GM12874 (cell line): Measurements from ENCODE around the gene TMEM151B.

Experiments used
- TF ChIP-seq, protein P1 (sequence below): IDR thresholded peaks from 2 replicates; pipeline ENCODE4 v1.5.1; 2011; ENCODE audit warnings: low read depth, mild to moderate bottlenecking, control low read depth, low read length, moderate library complexity; ENCODE audit not compliant: insufficient read depth

Gene TMEM151B

DNA sequence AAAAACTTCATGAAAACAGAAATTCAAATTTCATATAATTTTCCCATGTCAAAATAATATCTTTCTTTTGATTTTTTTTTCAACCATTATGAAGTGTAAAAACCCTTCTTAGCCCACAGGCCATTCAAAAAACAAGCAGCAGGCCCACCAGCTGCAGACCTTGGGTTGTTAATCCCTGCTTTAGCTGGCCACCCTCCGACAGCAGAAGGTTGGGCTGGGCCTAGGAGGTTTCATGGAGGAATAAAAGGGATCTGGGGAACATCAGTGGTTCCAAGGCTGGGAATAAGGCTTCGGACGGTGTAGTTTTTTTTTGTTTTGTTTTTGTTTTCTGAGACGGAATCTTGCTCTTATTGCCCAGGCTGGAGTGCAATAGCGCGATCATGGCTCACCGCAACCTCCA lies 26.9 kb upstream of the TMEM151B start:
- TF ChIP-seq, protein P1, sequence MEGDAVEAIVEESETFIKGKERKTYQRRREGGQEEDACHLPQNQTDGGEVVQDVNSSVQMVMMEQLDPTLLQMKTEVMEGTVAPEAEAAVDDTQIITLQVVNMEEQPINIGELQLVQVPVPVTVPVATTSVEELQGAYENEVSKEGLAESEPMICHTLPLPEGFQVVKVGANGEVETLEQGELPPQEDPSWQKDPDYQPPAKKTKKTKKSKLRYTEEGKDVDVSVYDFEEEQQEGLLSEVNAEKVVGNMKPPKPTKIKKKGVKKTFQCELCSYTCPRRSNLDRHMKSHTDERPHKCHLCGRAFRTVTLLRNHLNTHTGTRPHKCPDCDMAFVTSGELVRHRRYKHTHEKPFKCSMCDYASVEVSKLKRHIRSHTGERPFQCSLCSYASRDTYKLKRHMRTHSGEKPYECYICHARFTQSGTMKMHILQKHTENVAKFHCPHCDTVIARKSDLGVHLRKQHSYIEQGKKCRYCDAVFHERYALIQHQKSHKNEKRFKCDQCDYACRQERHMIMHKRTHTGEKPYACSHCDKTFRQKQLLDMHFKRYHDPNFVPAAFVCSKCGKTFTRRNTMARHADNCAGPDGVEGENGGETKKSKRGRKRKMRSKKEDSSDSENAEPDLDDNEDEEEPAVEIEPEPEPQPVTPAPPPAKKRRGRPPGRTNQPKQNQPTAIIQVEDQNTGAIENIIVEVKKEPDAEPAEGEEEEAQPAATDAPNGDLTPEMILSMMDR, result no peak

DNA sequence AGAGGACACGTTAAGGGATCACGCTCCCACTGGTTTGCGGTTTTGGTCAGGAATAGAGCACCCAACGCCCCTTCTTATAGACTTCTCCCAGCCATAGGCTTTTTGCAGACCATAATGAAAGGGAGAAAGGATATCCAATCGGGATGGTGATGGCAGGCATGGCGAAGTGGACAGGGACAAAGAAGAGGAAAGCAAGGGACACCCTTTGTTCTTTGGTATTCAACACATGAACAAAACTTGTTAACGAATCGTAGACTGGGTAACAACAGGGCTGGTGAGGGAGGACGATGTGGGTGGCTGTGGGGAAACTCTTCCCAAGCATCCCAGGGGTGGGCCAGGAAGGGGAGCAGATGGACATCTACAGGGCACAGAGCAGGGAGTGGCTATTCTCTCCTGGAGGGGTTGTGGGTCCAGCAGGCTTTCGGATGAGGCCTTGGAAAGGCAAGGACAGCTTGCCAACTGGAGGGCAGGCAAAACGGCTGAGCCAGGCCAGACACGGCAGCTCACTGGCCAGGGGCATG lies 24.8 kb upstream of the TMEM151B start:
- TF ChIP-seq, protein P1, result no peak

DNA sequence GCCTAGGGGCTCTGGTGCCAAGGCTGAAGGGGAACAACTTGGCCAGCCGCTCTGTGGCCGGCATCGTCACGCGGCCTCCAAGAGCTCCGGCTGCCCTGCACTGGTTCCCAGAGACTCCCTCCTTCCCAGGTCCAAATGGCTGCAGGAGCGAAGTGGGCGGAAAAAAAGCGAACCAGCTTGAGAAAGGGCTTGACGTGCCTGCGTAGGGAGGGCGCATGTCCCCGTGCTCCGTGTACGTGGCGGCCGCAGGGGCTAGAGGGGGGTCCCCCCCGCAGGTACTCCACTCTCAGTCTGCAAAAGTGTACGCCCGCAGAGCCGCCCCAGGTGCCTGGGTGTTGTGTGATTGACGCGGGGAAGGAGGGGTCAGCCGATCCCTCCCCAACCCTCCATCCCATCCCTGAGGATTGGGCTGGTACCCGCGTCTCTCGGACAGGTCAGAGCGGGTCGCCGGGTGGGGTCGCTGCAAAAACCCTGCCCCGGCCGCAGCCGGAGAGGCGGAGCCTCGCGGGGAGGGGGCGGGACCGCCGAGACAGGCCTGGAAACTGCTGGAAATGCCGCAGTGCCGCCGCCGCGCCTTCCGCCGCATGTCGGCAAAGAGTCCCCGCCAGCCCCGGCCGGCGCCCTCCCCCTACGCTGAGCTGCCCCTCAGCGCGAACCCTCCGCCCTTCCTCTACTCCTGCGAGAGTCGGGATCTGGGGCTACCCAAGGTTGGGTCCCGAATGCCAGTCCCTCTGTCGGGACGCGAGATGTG lies 24.2 kb upstream of the TMEM151B start:
- TF ChIP-seq, protein P1, result peak; percentile 47; the same call in 1 of the 2 replicates

DNA sequence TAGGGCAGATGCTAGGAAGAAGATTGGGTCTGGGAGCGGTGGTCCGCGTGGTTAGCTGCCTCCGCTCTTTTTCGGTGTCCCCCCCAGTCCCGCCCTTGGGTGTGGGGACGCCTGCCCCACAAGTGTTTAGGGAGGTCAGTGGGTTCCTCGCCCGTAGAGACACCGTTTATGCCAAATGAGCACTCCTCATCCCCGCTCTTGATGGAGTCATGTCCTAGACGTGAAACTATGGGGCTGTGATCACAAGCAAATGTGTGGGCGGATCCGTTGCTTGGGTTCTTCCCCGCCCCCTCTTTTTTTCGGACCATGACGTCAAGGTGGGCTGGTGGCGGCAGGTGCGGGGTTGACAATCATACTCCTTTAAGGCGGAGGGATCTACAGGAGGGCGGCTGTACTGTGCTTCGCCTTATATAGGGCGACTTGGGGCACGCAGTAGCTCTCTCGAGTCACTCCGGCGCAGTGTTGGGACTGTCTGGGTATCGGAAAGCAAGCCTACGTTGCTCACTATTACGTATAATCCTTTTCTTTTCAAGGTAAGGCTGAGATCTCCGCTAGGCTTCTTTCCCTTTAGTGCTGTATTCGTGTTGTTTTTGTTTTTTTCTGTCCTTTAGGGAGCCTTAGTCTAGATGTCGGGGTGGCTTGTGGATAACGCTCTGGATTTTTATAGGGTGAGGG lies 23.4 kb upstream of the TMEM151B start, which contains the start of gene HSP90AB1:
Gene HSP90AB1, plus strand, starts transcription at position 439 of the 675 bp plus-strand sequence. CDS start 1,529 bp downstream, outside the sequence.
- TF ChIP-seq, protein P1, result no peak

DNA sequence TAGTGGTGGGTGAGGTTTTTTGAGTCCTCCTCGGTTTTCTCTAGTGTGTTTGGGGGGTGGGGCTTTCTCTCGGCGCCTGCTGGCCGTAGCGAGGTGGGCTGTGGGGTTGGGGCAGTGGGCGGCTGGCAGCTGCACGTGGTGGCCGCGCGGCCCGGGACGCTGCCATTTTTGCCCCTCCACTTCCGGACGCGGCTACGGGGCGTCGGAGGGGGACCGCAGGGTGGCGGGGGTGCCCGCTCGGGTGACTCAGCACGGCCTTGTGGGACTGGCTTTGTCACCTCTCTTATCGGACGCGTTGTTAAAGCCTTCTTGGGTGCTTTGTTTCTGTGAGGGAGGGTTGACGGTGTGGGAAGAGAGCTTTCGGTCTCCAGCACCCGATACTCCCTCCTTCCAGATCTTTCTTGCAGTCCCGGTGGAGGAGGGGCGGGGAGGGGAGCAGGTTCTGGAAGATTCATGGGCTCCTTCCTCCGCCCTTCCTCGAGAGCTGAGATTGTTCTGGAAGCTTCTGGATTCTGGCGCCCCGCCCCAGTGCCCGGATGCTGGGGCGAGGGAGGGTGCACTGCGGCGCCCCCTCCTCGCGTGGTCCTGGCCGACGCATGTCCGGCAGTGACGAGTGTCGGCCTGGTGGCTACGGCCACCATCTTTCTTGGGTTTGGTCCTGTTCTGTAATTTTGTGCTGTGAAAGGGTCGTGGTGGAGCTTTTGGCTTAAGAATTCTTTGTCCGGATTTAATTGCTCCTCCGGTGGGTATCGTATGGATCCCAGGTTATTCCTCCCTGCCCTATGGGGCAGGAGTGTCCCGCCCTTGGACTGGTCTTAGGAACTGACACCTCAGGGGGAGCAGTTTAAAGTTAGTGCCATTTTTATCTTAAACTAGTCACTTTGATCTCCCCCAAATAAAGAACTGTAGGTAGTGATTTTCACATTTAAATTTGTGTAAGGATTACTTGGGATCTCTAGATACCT lies 22.6 kb upstream of the TMEM151B start:
- TF ChIP-seq, protein P1, result no peak

DNA sequence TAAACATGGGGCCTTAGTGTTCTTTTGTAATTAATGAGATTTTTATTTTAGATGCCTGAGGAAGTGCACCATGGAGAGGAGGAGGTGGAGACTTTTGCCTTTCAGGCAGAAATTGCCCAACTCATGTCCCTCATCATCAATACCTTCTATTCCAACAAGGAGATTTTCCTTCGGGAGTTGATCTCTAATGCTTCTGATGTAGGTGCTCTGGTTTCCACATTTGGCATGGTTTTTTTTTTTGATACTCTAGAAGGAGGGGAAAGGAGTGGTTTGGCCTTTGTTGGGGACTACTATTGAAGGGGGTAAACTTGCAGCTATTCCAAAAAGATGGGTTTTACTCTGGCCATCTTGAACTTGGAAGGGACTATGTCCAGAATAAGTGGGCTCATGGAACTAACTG lies 21.7 kb upstream of the TMEM151B start:
- TF ChIP-seq, protein P1, result no peak
